Measurements from ENCODE around the gene EIF3D.

- TF ChIP-seq CTCF (IDR thresholded peaks at IDR 0.05) = no peak
- TF ChIP-seq POLR2A (IDR thresholded peaks at IDR 0.05) = no peak
These were observed 31.0 kb upstream of the EIF3D start for GRCh38 chr22:36560001-36560400.

All from right lobe of liver (tissue), 4 donors.